Endothelial cell of umbilical vein (primary cell): ENCODE results near the gene LIN7B.

Experiments
- CTCF ChIP-seq, 2 donors: IDR thresholded peaks; 1 replicate in 1 of 2; 2 replicates in 1 of 2; pipeline ENCODE4 v1.5.1; 2011; ENCODE audit warnings: low read length in 2 of 2, mild to moderate bottlenecking in 2 of 2, moderate library complexity in 2 of 2, control low read depth in 1 of 2, inconsistent platforms in 1 of 2, low read depth in 1 of 2; ENCODE audit not compliant: insufficient read depth in 1 of 2; ENCODE audit errors: extremely low read depth in 1 of 2
- FOS ChIP-seq: IDR thresholded peaks from 2 replicates; pipeline ENCODE4 v1.6.1; 2011; ENCODE audit warnings: mild to moderate bottlenecking, low read length, moderate library complexity, borderline replicate concordance; ENCODE audit not compliant: insufficient read depth
- POLR2A ChIP-seq: IDR thresholded peaks from 2 replicates; pipeline ENCODE4 v1.6.1; 2012; ENCODE audit warnings: low read depth, mild to moderate bottlenecking, control low read depth, low read length

- no peak for TF ChIP-seq CTCF (IDR thresholded peaks at IDR 0.05; ENCODE audit: extremely low read depth in 1 of 2, insufficient read depth in 1 of 2, low read depth in 1 of 2, low read length in 2 of 2)
- no peak for TF ChIP-seq POLR2A
- no peak for TF ChIP-seq FOS
These were observed 46.6 kb upstream of the LIN7B start for GRCh38 chr19:49067554-49067953.
